Kidney epithelial cell (primary cell): ENCODE results near the gene STAG1. TPM values are rescaled to one million over a fixed set of nuclear protein-coding genes. Genes with fewer than 3 reads are reported as not detected.

Experiments
- DNase-seq: peaks from one replicate; pipeline ENCODE4 v3.0.0-alpha.2; 2010; ENCODE audit warnings: low read depth
- H3K27me3 ChIP-seq: 2 replicates; pipeline ENCODE4 v1.6.0; 2011; ENCODE audit warnings: low read length; ENCODE audit not compliant: control insufficient read depth, insufficient read depth
- H3K36me3 ChIP-seq: 2 replicates; pipeline ENCODE4 v1.5.1; 2011; ENCODE audit warnings: low read length; ENCODE audit not compliant: control insufficient read depth, insufficient read depth
- H3K4me3 ChIP-seq: 2 replicates; pipeline ENCODE4 v1.5.1; 2011; ENCODE audit warnings: low read depth, mild to moderate bottlenecking, control low read depth, low read length
- CTCF ChIP-seq: IDR thresholded peaks from 2 replicates; pipeline ENCODE4 v1.5.1; 2011; ENCODE audit warnings: mild to moderate bottlenecking, moderate library complexity, low read length, control low read depth, inconsistent platforms; ENCODE audit not compliant: insufficient read depth, poor library complexity, severe bottlenecking
- total RNA-seq: library from RNA; depleted of rRNA; stranded (reverse); fragments of >200 nt; gene quantifications from 2 replicates; pipeline ENCODE4 v1.2.3, GENCODE V29; 2015

Gene STAG1
- total RNA-seq, 1 donor from 2014 or later: 20.7 TPM

- Histone ChIP-seq H3K27me3 (no peaks in the 10 kb centered on the region), H3K4me3 (no peak overlapping the region), H3K36me3 (no peaks in the 10 kb centered on the region)
- DNase-seq: no peak
- no peak for TF ChIP-seq CTCF
These were observed 239.8 kb downstream of the STAG1 start for GRCh38 chr3:136512381-136512780.

GRCh38 chr3:136505676-136506075, 246.5 kb downstream of the STAG1 start:
- Histone ChIP-seq H3K27me3 (no peaks in the 10 kb centered on the region), H3K36me3 (no peaks in the 10 kb centered on the region), H3K4me3 (no peak overlapping the region)
- no peak for TF ChIP-seq CTCF
- no peak for DNase-seq

- no peaks in the 10 kb centered on the region for H3K27me3 ChIP-seq
- TF ChIP-seq CTCF: no peak
- H3K4me3 ChIP-seq: no peak overlapping the region
- no peaks in the 10 kb centered on the region for H3K36me3 ChIP-seq
- no peak for DNase-seq
These were observed 249.1 kb downstream of the STAG1 start for GRCh38 chr3:136503056-136503455.

- H3K36me3 ChIP-seq: no peaks in the 10 kb centered on the region
- TF ChIP-seq CTCF: no peak
- H3K4me3 ChIP-seq: no peak overlapping the region
- no peak for DNase-seq
- no peaks in the 10 kb centered on the region for H3K27me3 ChIP-seq
These were observed 253.2 kb downstream of the STAG1 start for GRCh38 chr3:136498919-136499447.

- DNase-seq: no peak
- no peak overlapping the region for H3K4me3 ChIP-seq
- TF ChIP-seq CTCF: no peak
- no peaks in the 10 kb centered on the region for H3K36me3 ChIP-seq
- H3K27me3 ChIP-seq: no peaks in the 10 kb centered on the region
These were observed 257.0 kb downstream of the STAG1 start for GRCh38 chr3:136495213-136495612.

GRCh38 chr3:136490646-136491405, 261.4 kb downstream of the STAG1 start:
- H3K36me3 ChIP-seq: no peaks in the 10 kb centered on the region
- no peak for TF ChIP-seq CTCF
- DNase-seq: no peak
- H3K4me3 ChIP-seq: no peak overlapping the region
- H3K27me3 ChIP-seq: no peaks in the 10 kb centered on the region
